D721Med (cell line): Measurements from ENCODE around the gene POLL.

Source experiments
- DNase-seq: peaks from one replicate; pipeline ENCODE4 v3.0.0; 2011; ENCODE audit warnings: low spot score; ENCODE audit not compliant: insufficient read length
- FAIRE-seq: peaks from 2 replicates; lab custom pipeline; 2011; peaks lifted over from hg19 to GRCh38; lab: Jason Lieb, UNC
- CTCF ChIP-seq: IDR thresholded peaks from 2 replicates; pipeline ENCODE4 v1.5.1; 2012; ENCODE audit warnings: mild to moderate bottlenecking, control low read depth; ENCODE audit not compliant: insufficient read depth; ENCODE audit errors: missing control alignments

The POLL gene

GRCh38 chr10:101572785-101573184 is 15.3 kb downstream of the POLL start:
- no peak for TF ChIP-seq CTCF
- DNase-seq (no peak), FAIRE-seq (no peak)

- FAIRE-seq: no peak
- DNase-seq: no peak
- no peak for TF ChIP-seq CTCF
Measured at GRCh38 chr10:101572126-101572525, 15.9 kb downstream of the POLL start.

GRCh38 chr10:101571271-101571925 is 16.7 kb downstream of the POLL start:
- no peak for TF ChIP-seq CTCF
- FAIRE-seq: no peak
- DNase-seq: no peak

GRCh38 chr10:101570428-101571270 is 17.4 kb downstream of the POLL start:
- FAIRE-seq (no peak), DNase-seq (no peak)
- peak; percentile 2 for TF ChIP-seq CTCF

GRCh38 chr10:101569622-101570427 is 18.2 kb downstream of the POLL start:
- FAIRE-seq (no peak), DNase-seq (peak; percentile 88)
- peak; percentile 63 for TF ChIP-seq CTCF

GRCh38 chr10:101569323-101569621 is 18.8 kb downstream of the POLL start:
- FAIRE-seq (no peak), DNase-seq (no peak)
- no peak for TF ChIP-seq CTCF
